AG20443 (cell line): ENCODE data around the gene MEGF6.

Experiments used
- DNase-seq: peaks from one replicate; pipeline ENCODE4 v3.0.0; 2012; ENCODE audit warnings: low spot score, mixed read lengths

Gene MEGF6

DNA sequence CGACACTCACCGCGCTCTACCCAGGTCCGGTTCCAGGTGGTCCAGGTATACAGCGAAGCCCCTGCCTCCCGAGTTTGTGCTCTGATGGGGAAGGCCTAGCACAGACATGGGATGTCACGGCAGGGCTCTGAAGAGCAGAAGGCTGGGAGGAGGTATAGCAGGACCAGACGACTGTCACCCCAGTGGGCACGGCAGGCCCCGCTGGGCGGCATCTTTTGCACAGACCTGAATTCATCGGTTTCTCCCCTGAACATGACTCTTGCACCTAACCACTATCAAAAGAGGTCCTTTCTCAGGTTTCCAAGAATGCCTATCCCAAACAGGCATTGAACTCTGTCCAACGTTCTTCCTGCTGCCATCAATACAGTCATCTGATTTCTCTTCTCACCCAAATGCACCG lies 126.3 kb downstream of the MEGF6 start:
- no peak for DNase-seq

DNA sequence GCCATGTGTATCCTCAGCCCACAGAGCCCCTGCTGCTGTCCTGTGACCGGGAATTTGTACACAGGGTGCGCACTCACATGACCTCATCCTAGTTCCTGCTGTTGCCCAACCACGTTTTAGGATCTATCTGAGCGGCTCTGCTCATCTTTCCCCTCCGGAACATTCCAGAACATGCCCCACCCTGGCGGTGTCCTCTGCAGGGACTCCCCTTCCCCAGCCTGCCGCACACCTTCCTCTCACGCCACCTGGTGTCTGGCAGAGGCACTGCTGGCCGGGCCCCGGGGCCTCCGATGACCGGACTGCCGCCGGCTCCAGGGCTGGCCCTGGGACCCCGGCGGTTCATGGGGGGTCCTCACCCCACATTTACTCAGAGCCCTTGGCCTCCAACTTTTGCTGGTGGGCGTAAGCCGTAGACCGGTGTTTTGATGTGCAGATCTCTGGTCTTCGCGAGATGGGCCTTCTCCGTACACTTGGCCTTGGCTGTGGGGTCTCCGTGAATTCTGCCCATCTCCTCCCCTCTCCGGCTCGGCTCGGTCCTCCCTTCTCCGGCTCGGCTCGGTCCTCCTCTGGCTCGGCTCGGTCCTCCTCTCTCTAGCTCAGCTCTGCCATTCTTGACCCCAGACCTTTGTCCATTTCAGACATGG lies 127.4 kb downstream of the MEGF6 start:
- peak; percentile 73 for DNase-seq

DNA sequence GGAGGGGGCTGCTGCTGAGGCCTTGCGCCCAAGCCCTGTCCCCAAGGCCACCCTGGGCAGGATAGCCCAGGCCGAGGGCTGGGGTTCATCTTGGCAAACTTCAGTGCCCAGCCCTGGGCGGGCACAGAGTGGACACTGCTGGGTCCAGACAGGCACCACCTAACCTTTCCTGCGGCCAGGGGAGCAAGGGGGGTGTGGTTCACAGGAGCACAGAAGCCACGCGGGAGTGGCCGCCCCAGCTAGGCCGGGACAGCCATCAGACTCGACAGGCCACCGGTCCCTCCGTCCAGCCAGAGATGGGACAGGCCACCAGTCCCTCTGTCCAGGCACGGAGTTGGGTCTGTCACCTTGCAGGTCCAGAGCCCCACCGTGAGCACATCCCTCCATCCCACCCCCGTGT lies 127.9 kb downstream of the MEGF6 start:
- DNase-seq = no peak

DNA sequence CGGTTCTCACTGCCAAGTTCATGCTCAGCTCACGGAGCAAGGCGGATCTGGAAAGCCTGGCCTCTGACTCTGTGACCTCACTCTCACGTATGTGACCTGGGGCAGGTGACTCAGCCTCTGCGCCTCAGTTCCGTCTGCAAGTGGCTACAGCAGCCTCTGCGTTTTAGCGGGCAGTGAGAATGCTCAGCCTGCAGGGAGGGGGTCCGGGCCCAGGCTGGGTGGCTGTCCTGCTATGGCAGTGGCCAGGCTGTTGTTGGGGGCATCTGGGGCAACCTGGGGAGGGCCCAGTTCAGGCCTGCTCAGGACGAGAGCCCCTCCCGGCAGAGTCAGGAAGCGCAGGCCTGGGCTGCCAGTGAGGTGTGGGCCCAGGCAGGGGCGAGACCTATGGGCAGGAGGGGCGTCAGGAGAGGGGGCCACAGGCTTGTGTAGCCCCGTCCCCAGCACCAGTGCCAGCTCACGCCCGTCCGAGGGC lies 128.9 kb downstream of the MEGF6 start:
- DNase-seq = peak; percentile 46

DNA sequence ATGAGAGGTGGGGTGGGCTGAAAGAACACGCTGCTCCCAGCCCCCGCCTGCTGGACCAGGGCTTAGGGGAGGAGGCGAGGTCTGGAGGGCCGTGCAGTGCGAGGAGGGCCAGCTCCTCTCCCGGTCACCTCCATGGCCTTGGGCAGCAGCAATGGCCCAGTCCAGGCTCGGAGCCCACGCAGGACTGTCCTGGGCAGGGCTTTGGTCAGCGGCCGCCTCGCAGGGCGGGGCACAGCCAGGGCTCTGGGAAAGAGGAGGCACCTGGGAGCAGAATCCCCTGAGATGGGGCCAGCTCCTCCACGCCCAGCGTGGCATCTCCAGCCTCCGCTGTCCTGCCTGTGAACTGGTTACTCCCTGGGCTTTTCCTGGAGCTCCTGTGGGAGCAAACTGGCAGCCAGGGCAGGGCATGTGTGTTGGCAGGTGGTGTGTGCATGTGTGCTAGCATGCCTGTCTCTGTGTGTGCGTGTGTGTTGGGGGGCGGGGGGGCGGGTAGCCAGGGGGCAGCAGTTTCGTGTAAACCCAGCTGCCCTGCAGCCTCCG lies 129.4 kb downstream of the MEGF6 start:
- no peak for DNase-seq

DNA sequence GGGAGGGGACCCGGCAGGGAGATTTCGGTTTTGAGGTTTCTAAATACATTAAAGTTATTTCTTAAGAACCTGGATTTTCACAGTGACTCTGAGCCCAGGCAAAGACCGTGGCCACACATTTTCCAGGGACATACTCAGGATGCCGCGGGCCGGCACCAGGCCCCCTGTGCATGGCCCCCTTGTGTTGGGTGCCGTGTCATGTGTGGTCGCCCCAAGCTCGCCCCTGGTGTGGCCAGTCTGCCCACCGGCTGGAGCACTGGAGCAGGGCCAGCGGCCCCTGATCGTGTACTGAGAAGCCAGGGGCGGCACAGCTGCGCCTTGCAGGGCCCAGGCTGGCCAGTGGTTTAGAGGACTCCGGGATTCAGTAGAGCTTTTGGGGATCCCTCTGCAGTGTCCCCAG lies 130.3 kb downstream of the MEGF6 start:
- DNase-seq = no peak

DNA sequence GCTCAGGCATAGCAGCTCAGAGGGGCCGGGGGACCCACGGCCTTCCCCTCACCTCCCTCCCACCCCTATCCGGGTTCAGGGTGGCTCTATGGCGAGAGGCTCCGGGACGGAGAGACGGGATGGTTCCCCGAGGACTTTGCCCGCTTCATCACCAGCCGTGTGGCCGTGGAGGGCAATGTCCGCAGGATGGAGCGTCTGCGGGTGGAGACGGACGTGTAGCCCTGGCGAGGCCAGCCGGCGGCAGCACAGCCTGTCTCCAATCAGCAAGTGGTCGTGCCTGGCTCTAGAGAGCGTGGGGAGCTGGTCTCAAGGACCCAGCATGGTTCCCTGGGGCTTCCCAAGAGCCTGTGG lies 131.0 kb downstream of the MEGF6 start:
- no peak for DNase-seq

DNA sequence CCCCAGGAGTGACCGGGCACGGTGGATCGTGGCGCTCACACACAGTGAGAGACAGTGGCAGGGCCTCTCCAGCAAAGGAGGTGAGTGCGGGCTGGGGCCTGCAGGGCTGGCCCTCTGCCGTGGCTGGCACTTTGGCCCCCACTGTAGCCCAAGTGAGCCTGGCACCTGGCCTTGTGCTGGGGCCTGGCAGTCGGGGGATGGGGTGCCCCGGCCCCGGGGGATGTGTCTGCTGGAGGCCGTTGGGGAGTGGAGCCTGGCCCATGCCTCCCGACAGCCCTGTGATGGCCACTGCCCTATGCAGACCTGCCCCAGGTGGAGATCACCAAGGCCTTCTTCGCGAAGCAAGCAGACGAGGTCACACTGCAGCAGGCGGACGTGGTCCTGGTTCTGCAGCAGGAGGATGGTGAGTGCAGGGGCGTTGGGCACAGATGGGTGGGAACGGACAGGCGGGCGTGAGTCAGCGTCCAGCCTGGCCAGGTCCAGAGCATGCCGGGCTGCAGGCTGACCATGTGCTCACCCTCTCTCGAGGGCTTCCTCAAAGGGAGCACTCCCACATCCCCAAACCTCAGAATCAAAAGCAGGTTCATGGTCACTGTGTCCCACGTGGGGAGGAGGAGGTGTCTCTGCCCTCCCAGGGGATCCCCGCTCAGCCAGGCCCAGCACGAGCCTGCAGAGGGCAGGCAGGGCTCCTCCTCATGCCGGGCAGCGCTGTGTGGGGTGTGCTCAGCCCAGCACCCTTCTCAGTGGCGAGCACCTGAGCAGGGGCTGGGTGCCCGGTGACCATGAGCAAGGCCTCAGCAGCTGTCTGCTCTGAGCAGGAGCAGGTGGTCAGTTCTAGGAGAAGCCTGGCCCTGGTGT lies 131.6 kb downstream of the MEGF6 start:
- no peak for DNase-seq

DNA sequence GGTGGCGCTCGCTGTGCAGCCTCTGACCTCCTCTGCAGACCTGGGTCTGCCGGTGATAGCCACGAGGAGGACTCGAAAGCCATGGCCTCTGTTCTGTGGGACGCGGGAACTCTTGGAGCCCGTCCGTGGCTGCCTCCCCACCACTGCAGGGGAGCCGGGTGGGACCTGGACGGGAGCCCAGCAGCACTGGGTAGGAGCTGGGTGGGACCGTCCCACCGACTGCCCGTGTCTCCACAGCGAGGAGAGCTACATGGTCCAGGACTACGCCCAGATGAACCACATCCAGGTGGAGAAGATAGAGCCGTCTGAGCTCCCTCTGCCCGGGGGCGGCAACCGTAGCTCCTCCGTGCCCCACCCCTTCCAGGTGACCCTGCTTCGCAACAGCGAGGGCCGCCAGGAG lies 133.1 kb downstream of the MEGF6 start:
- DNase-seq = no peak

DNA sequence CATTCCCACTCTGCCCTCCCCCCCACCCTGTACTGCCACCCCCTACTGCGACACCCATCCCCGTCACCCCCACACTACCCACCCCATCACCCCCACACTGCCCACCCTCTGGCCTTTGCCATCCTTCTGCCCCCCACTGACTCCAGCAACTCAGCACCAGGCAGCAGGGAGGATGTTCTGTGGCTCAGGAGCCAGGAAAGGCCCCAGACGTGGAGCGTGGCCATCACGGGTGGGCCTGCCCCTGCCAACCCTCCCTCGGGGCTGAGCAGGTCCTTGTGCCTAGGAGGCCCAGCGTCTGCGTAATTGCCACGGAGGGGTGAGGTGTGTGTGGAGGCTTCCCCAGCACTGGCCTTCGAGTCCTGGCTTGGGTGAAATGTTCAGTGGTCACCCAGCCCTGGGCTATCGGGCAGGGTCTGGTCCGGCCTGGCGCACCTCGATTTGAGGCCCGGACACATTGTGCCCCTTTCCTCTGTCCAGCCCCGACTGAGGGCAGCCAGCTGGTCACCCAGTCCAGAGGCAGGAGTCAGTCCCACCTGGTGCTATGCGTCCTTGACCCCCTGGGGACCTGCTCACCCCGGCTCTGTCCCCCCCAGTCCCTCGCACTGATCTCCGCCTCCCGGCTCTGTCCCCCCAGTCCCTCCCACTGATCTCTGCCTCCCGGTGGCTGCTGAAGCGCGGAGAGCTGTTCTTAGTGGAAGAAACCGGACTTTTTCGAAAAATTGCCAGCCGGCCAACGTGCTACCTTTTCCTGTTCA lies 133.9 kb downstream of the MEGF6 start:
- no peak for DNase-seq

DNA sequence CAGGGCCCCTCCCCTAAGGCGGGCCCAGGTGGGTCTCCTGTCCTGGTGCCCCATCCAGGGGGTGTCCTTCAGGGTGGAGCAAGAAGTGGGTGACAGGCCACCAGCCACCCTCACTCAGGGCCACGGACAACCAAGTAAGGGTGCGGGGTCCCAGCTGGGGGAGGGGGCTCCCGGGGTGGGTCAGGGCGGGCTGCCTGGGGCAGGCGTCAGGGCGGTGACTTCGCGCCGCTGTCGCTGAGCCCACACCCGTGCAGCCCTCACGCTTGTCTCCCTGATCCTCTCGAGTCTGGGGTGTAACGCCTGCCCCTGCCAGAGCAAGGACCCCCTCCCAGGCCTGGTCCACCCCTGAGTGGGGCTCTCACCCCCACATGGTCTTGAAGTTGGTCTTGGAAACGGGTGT lies 134.6 kb downstream of the MEGF6 start:
- no peak for DNase-seq

DNA sequence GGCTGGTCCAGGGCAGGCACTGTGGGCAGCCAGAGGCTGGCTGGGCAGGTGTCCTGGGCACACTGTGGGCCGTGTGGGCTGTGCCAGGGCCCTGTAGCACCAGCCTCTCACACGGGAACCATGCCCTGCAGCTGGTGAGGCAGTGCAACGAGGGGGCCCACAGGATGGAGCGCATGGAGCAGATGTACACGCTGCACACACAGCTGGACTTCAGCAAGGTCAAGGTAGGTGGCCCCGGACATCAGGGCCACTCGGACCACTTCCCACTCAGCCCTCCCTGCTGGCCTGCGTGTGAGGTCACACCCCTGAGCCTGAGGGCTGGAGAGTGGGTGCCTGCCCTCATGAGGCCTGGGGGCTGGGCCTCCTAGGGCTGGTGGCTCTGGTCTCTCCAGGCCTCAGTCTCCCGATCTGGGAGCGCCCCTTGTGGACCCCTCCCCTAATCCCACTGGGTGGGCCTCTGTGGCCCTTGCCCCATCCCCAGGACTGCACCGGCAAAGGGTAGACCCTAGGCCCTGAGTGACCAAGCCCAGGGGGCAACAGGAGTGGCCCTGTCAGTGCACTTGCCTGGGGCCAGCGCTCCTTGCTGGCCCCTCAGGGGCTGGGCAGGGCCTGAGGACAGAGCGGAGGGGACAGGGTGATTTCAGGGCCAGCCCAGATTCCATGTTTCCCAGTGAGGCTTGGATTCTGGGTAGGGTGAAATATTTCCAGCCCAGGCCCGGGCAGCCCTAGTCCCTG lies 135.3 kb downstream of the MEGF6 start:
- DNase-seq = no peak

DNA sequence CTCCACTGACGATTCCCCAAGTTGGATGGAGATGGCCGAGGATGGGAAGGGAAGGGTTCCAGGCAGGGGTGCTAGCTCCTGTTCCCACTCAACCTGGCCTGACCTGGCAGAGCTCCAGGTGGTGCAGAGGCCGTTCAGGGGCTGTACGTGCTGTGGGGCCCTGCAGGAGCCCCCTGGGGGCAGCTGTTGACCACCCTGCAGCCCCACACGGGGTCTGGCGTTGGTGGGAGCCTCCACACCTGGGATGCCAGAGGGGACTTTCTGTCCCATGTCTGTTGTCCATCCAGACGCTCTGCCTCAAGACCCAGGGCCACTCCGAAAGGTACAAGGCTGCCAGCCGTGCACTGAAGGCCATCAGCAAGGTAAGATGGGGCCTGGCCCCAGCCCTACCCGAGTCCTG lies 136.9 kb downstream of the MEGF6 start:
- no peak for DNase-seq

DNA sequence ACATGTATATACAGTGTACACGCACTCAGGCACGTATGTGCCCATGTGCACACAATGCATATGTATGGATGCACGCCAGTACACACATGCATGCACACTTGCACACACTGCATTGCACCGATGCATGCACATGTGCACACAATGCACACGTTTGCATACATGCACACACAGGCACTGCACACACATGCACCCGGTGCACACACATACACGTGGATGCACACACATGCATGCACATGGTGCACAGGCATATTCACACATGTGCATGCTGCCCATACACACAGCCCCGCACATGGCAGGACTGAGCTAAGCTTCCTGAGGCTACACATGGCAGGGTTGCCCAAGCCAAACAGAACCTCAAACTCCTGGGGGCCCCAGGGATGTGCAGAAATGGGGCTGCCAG lies 137.3 kb downstream of the MEGF6 start:
- no peak for DNase-seq

DNA sequence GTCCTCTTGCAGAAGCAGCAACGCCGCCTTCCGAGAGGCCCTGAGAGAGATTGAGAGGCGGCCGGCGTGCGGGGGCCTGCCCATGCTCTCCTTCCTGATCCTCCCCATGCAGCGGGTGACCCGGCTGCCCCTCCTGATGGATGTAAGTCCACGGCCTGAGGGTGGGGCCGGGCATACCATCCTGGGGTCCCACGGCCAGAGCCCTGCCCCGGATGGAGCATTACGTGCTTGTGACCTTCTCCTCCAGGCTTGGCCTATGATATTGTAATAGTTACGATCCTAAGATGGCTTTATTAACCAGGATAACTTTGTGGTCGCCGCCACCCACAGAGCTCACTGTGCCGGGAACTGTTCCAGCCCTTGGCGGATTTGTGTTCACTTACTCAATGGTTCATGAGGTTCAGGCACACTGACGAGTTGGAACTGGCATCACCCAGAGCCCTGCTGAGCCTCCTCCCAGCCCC lies 137.9 kb downstream of the MEGF6 start:
- DNase-seq = peak; percentile 79

DNA sequence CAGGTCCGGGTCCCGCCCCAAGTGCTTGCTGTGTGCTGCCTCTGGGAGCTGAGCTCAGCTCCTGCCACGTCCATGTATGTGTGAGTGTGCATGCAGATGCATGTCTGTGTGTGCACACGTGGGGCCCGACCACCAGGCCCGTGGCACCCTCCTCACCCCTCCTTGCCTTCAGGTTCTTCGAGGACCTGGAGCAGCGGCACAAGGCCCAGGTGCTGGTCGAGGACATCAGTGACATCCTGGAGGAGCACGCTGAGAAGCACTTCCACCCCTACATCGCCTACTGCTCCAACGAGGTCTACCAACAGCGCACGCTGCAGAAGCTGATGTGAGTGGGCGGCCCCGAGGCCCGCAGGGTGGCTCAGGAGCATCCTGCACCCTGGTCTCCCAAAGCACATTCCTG lies 138.4 kb downstream of the MEGF6 start:
- no peak for DNase-seq

DNA sequence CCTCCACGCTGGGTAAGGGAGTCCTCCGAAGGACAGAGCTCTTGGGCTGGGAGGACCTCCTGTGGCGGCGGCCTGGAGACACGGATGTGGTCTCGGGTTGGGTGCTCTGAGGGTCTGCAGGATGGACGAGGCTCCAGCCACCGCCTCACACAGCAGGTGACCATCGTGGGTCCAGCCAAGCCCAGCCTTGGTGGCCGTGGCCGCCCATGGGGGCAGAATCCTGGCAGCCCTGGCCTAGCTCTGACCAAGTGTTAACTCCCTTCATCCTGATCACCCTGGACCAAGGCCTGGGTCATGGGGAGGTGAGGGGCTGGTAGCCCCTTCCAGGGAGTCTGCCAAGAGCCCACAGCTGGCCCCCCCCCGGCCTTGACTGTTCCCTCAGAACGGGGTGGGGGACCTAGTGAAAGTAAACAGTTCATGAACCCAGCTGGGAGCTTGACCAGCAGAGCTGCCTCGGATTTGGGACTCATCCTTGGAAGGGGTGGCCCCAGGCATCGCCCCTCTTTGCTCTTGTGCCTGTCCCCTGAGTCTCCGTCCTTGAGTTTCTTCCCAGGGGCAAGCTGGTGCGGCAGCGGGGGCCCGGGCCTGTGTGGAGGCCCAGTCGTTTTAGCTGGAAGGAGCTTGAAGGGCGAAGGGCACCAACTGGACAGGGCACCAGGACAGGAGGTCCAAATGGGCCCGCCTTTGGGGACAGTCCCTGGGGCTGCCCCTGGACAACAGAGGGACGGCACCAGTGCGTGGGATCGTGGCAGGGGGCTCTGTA lies 139.0 kb downstream of the MEGF6 start:
- no peak for DNase-seq

DNA sequence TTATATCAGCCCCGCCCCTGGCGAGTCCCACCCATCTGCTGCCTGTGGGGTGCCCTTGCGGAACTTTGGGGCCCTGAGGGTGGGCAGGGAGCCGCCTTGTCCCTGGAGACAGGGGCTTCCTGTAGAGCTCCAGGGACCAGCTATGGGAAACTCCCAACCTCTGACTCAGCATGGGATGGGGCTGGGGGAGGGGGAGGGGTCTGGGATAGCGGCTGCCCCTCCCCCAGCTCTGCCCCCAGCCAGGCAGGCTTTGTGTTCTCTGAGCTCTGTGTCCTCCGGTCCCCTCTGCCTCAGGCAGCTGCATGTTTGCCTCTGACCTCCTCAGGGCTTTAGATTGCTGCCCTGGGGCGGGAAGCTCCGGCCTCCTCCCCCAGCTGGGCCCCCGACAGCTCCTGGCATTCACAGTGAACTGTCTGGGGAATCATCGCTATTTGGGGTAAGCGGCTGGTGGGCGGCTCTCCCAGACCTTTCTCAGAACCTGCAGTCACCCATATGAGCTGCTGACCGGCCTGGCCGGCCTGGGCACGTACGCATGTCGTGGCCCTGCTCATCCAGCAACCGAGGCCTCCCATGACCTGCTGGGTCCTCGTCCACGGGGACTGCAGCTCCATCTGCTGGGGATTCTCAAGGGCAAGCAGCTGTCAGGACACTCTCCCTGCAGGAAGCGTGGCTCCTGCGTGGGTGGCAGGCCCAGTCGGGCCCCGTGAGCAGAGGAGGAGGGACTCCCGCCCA lies 139.8 kb downstream of the MEGF6 start:
- no peak for DNase-seq

DNA sequence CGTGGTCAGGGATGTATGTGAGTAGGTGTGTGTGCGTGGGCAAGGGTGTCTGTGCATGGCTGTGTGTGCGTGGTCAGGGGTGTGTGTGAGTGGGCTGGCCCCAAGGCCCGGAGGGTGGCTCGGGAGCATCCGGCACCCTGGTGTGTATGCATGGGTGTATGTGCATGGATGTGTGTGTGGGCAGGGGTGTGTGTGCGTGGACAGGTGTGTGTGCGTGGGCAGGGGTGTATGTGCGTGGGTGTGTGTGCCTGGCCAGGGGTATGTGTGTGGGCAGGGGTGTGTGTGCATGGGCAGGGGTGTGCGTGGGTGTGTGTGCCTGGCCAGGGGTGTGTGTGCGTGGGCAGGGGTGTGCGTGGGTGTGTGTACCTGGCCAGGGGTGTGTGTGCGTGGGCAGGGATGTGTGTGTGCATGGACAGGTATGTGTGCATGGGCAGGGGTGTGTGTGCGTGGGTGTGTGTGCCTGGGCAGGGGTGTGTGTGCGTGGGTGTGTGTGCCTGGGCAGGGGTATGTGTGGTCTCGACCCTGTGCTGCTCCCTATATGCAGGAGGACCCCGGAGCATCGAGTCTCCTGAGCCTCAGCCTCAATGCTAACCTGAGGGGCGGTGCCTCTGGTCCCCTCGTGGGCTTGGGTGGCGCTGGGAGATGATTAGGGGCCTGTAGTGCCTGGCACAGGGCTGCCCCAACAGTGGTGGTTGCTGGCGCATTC lies 140.5 kb downstream of the MEGF6 start:
- no peak for DNase-seq
